HFF-Myc (cell line): ENCODE results near the gene CNBD2.
A peak's percentile ranks its signal among the peaks of the same experiment; 100 is the strongest.
"Not testable (repeated sequence)": the region's sequence is repeated elsewhere in the genome, so short reads cannot be mapped to it uniquely, and the experiment has no call there.

Experiments
- DNase-seq: peaks from one replicate; pipeline ENCODE4 v3.0.0-alpha.2; 2011; ENCODE audit warnings: low read depth; ENCODE audit errors: extremely low read depth
- H3K4me3 ChIP-seq: replicated peaks from 2 replicates; pipeline ENCODE4 v1.5.1; 2011; ENCODE audit warnings: low read depth, mild to moderate bottlenecking, control low read depth, low read length
- TF ChIP-seq, protein P1 (sequence below): IDR thresholded peaks from 2 replicates; pipeline ENCODE4 v1.5.1; 2012; ENCODE audit warnings: mild to moderate bottlenecking, low read depth, low read length, control low read depth; ENCODE audit errors: missing control alignments

CNBD2 gene

DNA sequence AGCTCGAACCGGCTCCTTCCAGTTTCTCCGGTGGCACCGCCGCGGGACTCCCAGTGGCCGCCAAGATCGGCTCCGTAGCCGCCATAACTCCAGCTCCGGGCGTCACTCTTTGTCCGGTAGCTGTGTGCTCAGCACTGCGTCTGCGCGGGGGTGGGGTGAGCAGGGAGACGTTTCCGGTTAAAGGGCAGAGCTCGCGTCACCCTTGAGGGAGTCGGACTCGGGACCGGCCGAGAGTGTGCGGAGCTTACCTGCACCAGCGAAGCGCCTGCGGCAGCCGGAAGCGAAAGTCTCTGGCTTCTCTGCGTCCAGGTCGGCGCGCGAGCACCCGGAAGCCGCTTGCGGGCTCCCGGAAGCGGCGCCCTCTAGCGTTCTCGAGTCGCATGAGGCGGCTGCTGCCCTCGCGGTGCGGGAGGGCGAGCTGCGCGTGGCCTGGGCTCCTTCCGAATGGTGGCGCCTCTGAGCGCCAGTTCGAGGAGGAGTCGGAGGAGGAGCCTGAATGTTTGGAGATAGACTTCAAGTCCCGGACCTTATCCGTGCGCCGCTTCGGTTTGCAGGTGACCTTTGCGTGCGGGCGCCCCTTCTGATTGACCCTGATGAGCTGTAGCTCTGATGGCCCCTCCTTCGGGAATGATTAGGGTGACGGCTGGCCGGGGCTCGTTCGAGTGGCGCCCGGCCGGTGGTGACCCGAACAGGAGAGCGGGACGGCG, 14.0 kb upstream of the CNBD2 start, which contains the start of gene SCAND1:
Gene SCAND1 (minus strand): TSS at position 303 of the 707 bp plus-strand sequence. CDS start 218 bp downstream, at position 85.
- DNase-seq = peak; percentile 90
- TF ChIP-seq, protein P1, sequence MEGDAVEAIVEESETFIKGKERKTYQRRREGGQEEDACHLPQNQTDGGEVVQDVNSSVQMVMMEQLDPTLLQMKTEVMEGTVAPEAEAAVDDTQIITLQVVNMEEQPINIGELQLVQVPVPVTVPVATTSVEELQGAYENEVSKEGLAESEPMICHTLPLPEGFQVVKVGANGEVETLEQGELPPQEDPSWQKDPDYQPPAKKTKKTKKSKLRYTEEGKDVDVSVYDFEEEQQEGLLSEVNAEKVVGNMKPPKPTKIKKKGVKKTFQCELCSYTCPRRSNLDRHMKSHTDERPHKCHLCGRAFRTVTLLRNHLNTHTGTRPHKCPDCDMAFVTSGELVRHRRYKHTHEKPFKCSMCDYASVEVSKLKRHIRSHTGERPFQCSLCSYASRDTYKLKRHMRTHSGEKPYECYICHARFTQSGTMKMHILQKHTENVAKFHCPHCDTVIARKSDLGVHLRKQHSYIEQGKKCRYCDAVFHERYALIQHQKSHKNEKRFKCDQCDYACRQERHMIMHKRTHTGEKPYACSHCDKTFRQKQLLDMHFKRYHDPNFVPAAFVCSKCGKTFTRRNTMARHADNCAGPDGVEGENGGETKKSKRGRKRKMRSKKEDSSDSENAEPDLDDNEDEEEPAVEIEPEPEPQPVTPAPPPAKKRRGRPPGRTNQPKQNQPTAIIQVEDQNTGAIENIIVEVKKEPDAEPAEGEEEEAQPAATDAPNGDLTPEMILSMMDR = peak; percentile 97

DNA sequence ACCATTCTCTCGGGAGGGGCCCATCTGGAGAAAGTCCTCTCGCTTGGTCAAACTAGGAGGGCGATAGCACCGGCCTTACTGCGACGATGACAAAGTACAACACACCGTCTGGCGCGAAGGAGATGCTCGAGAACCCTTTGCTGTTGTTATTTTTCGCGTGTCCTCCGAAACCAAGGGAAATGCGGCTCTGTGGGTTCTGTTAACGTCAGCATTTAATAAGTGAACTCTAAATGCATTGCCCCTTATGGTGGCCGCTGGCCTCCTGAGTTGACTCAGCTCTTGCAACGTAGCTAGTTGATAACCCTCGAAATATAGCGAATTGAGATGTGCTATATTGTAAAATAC, 13.5 kb upstream of the CNBD2 start:
- no peak for DNase-seq
- TF ChIP-seq, protein P1 = no peak
- peak overlapping the region; percentile 99 for H3K4me3 ChIP-seq

More for the DNA sequence above, 14.0 kb upstream of the CNBD2 start, which contains the start of gene SCAND1:
- H3K4me3 ChIP-seq = peak within 1 kb of the TSS; percentile 99

DNA sequence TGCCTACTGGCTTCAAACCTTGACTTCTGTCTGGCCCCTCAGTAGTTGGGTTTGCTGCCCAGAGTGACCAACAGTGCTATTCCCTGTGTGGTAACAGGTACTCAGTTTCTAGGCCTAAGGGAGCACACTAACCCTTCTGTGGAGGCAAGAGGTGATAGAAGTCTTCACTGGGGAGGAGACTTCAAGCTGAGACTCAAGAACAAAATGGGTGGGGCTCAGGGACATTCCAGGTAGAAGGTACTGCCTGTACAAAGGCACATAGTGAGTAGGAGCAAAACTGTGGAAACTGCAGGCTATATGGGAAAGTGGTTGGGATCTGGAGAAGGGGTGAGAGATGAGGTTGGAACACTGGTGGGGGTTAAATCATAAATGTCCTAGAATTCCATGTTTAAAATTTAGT, 11.8 kb upstream of the CNBD2 start:
- no peak for DNase-seq
- TF ChIP-seq, protein P1 = no peak
- no peak overlapping the region for H3K4me3 ChIP-seq

DNA sequence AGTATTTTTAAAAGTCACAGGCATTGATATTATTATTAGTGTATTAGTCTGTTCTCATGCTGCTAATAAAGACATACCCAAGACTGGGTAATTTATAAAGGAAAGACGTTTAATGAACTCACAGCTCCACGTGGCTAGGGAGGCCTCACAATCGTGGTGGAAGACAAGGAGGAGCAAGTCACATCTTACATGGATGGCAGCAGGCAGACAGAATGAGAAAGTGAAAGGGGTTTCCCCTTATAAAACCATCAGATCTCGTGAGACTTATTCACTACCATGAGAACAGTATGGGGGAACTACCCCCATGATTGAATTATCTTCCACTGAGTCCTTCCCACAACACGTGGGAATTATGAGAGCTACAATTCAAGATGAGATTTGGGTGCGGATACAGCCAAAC, 9.1 kb upstream of the CNBD2 start:
- not testable (repeated sequence) for DNase-seq, H3K4me3 ChIP-seq

DNA sequence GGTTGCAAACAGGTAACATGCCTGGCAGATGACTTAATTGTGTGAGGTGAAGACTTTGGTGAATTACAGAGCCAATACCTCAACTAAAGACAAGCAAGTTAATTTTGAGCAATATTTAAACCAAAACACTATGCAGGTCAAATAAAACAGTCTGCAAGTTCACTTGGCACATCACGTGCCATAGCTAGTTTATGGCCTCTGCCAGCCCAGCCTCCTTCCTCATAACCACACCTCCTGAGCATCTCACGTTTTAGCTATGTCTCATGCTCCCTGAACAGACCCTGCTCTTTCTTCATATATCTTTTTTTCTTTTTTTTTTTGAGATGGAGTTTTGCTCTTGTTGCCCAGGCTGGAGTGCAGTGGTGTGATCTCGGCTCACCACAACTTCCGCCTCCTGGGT, 4.5 kb upstream of the CNBD2 start:
- no peak for DNase-seq
- TF ChIP-seq, protein P1 = no peak

DNA sequence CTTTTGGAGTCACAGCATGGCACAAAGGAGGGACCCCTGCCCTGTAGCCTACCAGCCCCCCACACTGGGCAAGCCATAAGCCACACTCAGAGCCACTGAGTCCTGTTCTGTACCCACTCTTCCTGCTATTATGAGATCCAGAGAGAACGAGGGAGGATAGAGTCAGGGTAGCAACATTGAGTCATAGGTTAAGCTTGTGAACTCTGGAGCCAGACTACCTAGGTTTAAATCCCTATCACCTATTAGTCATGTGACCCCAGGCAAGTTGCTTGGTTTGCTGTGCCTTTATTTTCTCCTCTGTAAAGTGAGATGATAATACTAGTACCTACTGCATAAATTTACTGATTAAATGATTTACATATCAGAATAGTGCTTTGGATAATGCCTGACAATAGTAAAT, 540 bp downstream of the CNBD2 start:
- no peak for DNase-seq
- TF ChIP-seq, protein P1 = no peak
- no peak overlapping the region for H3K4me3 ChIP-seq

More for the DNA sequence above, 4.5 kb upstream of the CNBD2 start:
- no peak overlapping the region for H3K4me3 ChIP-seq

DNA sequence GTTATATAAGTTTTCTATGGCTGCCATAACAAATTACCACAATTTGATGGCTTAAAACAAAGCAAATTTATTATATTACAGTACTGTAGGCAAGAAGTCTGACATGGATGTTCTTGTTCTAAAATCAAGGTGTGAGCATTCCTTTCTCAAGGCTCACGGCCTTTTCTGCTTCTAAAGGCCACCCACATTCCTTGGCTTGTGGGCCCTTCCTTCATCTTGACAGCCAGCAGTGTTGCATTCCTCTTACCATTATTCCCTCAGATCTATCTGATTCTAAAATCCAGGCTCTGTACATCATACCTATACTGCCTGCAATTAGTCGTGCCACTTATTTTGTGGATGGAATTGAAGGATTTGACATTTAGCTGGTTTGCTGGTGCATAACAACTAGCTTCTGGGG, 3.6 kb downstream of the CNBD2 start:
- H3K4me3 ChIP-seq = no peak overlapping the region
- DNase-seq = no peak
- TF ChIP-seq, protein P1 = no peak
